GM21717 (cell line): ENCODE measurements around the gene HMCN1.

ENCODE experiments used
- ATAC-seq: cut with Tn5 transposase; IDR thresholded peaks from one replicate; pipeline ENCODE4 v1.9.1; 2021; ENCODE audit warnings: mild to moderate bottlenecking, moderate library complexity; ENCODE audit not compliant: unreplicated experiment

HMCN1 gene

GRCh38 chr1:186215636-186216035 is 481.4 kb downstream of the HMCN1 start:
- ATAC-seq = no peak

GRCh38 chr1:186218654-186219352 is 484.6 kb downstream of the HMCN1 start:
- peak; percentile 56 for ATAC-seq

- no peak for ATAC-seq
These were observed 485.9 kb downstream of the HMCN1 start for GRCh38 chr1:186220067-186220466.

- ATAC-seq = no peak
These were observed 486.7 kb downstream of the HMCN1 start for GRCh38 chr1:186220911-186221310.

- ATAC-seq = no peak
These were observed 490.9 kb downstream of the HMCN1 start for GRCh38 chr1:186225096-186225495.

GRCh38 chr1:186228749-186229148 is 494.6 kb downstream of the HMCN1 start:
- ATAC-seq = no peak

- ATAC-seq = no peak
These were observed 497.8 kb downstream of the HMCN1 start for GRCh38 chr1:186231861-186232436.

- no peak for ATAC-seq
These were observed 500.9 kb downstream of the HMCN1 start for GRCh38 chr1:186234976-186235686.

GRCh38 chr1:186235696-186236095 is 501.5 kb downstream of the HMCN1 start:
- ATAC-seq = no peak

GRCh38 chr1:186236921-186237320 is 502.7 kb downstream of the HMCN1 start:
- ATAC-seq = no peak

- ATAC-seq = no peak
These were observed 505.0 kb downstream of the HMCN1 start for GRCh38 chr1:186239171-186239570.

- ATAC-seq = no peak
These were observed 506.2 kb downstream of the HMCN1 start for GRCh38 chr1:186240436-186240835.
